GM19023 (cell line): Measurements from ENCODE around the gene CDIPT.
A peak's percentile ranks its signal among the peaks of the same experiment; 100 is the strongest.

ENCODE experiments used
- ATAC-seq: cut with Tn5 transposase; IDR thresholded peaks from one replicate; pipeline ENCODE4 v1.9.1; 2021; ENCODE audit warnings: mild to moderate bottlenecking, moderate library complexity; ENCODE audit not compliant: unreplicated experiment

Gene CDIPT

DNA sequence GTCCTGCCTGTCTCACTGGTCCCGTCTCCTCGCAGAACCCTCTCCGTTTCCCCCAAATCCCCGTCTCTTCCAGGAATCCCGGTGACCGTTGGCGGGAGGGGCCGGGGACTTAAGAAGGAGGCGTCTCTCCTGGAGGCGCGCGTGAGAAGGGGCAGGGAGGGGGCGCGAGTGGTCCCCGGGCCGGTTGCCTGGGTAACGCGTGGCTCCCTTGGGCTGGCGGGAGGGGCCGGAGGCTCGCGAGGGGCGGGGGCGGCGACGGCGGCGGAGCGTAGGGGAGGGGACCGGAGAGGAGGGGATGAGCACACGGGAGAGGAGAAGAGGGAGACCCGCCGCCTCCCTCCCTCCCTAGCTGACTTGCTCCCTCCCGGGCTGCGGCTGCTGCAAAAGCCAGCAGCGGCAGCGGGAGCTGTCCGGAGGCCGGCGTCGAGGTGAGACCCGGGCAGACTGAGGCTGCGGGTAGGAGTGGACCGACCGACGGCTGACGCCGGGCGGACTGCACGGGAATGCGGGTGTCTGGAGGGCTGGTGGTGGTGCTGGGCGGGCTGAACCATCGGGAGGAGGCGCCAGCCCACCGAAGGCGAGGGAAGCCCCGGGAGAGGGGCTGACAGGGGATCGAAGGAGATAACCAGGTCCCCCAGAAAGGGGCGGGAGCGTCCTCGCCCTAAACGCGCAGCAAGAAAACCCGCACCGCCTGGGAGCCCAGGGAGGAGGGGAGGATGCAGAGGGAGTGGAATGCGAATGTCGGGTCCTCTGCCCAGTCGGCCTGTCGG is 50.9 kb downstream of the CDIPT start, which contains the start of gene PRRT2:
TSS of gene PRRT2 (plus strand) at position 298 of the 770 bp plus-strand sequence. CDS start 862 bp downstream, outside the sequence.
- ATAC-seq, result no peak

- peak; percentile 39 for ATAC-seq
Measured at GRCh38 chr16:29811170-29811895, 51.7 kb downstream of the CDIPT start.

DNA sequence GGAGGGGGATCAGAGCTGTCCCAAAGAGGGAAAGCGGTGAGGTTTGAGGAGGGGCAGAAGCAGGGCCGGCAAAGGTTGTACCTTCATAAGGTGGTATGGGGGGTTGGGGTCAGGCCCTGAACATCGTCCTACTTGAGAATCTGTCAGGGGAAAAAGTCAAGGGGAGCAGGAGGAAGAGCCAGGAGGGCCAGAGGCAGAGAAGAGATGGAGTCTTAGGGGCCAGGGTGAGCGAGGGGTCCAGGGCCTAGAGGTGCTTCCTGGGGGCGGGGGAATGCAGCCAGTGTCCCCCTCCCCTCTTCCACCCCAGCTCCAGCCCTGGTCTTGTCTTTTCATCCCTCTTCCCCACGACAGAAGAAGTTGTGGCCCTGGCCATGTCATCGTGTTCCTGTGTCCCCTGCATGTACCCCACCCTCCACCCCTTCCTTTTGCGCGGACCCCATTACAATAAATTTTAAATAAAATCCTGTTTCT is 52.3 kb downstream of the CDIPT start:
- ATAC-seq, result no peak

- ATAC-seq, result no peak
Measured at GRCh38 chr16:29809850-29810698, 53.0 kb downstream of the CDIPT start.

DNA sequence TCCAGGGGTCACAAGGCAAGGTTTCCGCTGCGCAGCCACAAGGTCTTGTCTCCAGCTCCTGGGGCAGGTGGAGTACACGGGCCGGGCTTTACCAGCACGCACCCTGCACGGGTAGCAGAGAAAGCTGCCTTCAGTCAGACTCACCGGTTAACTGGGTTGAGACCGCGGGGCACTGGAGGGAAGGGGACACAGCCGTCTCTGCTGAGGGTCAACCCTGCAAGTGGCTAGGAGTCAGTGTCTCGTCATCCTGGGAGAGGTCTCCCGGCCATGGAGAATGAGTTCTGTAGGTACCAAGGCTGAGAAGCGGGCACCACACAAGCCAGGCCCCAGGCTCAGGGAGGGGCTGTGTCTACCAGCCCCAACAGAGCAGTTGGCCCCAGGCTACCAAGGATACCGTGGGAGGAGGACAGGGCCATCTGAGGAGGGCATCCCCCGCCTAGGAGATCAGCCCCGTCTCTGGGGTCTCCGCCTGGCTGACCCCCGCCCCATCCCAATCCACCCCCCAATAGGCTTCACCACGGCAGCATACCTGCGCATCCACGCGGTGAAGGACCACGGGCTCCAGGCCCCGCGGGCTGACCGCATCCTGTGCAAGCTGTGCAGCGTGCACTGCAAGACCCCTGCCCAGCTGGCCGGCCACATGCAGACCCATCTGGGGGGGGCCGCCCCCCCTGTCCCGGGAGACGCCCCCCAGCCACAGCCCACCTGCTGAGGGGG is 53.8 kb downstream of the CDIPT start:
- no peak for ATAC-seq
